ENCODE measurements around the gene PARP14. TPM values are rescaled to one million over a fixed set of nuclear protein-coding genes. Genes with fewer than 3 reads are reported as not detected.

The PARP14 gene
- total RNA-seq, 1 experiment from 2014 or later: 23.8 TPM

DNA sequence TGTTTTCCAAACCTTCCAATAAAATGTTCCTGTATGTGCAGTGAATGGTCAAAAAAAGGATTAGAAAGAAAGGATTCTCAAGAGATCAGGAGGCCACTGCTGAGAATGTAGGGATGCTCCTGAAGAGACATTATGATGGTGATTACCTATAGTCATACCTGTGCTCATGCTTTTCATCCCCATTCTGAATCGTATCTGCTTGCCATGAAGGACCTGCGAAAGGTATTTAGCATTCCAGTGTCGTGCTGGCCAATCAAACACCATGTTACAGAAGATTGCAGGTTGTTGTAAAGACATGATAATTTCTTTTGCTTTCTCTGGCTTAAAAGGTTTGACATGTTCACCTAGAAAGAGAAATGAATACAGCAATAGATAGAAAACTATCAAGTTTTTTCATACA lies 96.9 kb downstream of the PARP14 start:
- no TSS peak for BruUV-seq (replicated peaks)
- peaks cover 15% of the 10 kb centered on the region for H3K4me1 Mint-ChIP-seq (ENCODE audit: low read depth, unreplicated experiment)
- no peaks in the 10 kb centered on the region for H3K9me3 Mint-ChIP-seq (ENCODE audit: unreplicated experiment)
- H3K27me3 ChIP-seq (replicated peaks; ENCODE audit: control insufficient read depth, insufficient read depth, low read length): no peaks in the 10 kb centered on the region
- H3K4me3 Mint-ChIP-seq (ENCODE audit: unreplicated experiment): no peak overlapping the region
- peaks cover 6% of the 10 kb centered on the region for H3K36me3 Mint-ChIP-seq (ENCODE audit: insufficient read depth, unreplicated experiment)
- ChIA-PET CTCF (no interaction called here), POLR2A (no interaction called here)
- no peak for DNase-seq
- H3K36me3 ChIP-seq (ENCODE audit: control insufficient read depth, insufficient read depth, low read length): no peaks in the 10 kb centered on the region
- no peaks in the 10 kb centered on the region for H3K27me3 Mint-ChIP-seq (ENCODE audit: insufficient read depth, unreplicated experiment)
- no peak overlapping the region for H3K27ac Mint-ChIP-seq (ENCODE audit: unreplicated experiment)
- H3K9me3 ChIP-seq: no peaks in the 10 kb centered on the region
- H3K4me3 ChIP-seq (ENCODE audit: low read depth, low read length): no peak overlapping the region
- H3K4me1 ChIP-seq: 0 out of 2 replicates have a peak, but pooled peaks cover 3% of the 10 kb centered on the region
- TF ChIP-seq, protein P1, sequence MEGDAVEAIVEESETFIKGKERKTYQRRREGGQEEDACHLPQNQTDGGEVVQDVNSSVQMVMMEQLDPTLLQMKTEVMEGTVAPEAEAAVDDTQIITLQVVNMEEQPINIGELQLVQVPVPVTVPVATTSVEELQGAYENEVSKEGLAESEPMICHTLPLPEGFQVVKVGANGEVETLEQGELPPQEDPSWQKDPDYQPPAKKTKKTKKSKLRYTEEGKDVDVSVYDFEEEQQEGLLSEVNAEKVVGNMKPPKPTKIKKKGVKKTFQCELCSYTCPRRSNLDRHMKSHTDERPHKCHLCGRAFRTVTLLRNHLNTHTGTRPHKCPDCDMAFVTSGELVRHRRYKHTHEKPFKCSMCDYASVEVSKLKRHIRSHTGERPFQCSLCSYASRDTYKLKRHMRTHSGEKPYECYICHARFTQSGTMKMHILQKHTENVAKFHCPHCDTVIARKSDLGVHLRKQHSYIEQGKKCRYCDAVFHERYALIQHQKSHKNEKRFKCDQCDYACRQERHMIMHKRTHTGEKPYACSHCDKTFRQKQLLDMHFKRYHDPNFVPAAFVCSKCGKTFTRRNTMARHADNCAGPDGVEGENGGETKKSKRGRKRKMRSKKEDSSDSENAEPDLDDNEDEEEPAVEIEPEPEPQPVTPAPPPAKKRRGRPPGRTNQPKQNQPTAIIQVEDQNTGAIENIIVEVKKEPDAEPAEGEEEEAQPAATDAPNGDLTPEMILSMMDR (IDR thresholded peaks at IDR 0.05; ENCODE audit: insufficient read depth in 1 of 2, low read depth in 1 of 2, low read length in 1 of 2, severe bottlenecking in 1 of 2, unreplicated experiment in 1 of 2): no peak
- intact Hi-C loops (cut with micrococcal nuclease; ENCODE audit: unreplicated experiment): no loop called here

Other genes starting within 250 kb of the PARP14 start
- gene KPNA1, start 165.9 kb upstream of the PARP14 start, total RNA-seq (2022): 82.0 and 84.6 TPM in 2 replicates
- 15.8 and 16.1 TPM in 2 replicates for gene PARP9, start 116.5 kb upstream of the PARP14 start, total RNA-seq (2022)
- gene DTX3L, start 116.5 kb upstream of the PARP14 start, total RNA-seq (2022): 17.3 and 21.9 TPM in 2 replicates
- gene PARP15, start 103.2 kb upstream of the PARP14 start, total RNA-seq (2022): 0.07 TPM in 1 of 2 replicates, not detected in the other
- 9.9 and 13.1 TPM in 2 replicates for gene HSPBAP1, start 113.0 kb downstream of the PARP14 start, total RNA-seq (2022)
- 35.0 and 41.6 TPM in 2 replicates for gene SLC49A4, start 114.2 kb downstream of the PARP14 start, total RNA-seq (2022)

All from Caco-2 (cell line).